Kidney epithelial cell (primary cell): ENCODE data around the gene SP9. TPM values are rescaled to one million over a fixed set of nuclear protein-coding genes. Genes with fewer than 3 reads are reported as not detected.

Experiments
- DNase-seq: peaks from one replicate; pipeline ENCODE4 v3.0.0-alpha.2; 2010; ENCODE audit warnings: low read depth
- H3K27me3 ChIP-seq: 2 replicates; pipeline ENCODE4 v1.6.0; 2011; ENCODE audit warnings: low read length; ENCODE audit not compliant: control insufficient read depth, insufficient read depth
- H3K36me3 ChIP-seq: 2 replicates; pipeline ENCODE4 v1.5.1; 2011; ENCODE audit warnings: low read length; ENCODE audit not compliant: control insufficient read depth, insufficient read depth
- H3K4me3 ChIP-seq: 2 replicates; pipeline ENCODE4 v1.5.1; 2011; ENCODE audit warnings: low read depth, mild to moderate bottlenecking, control low read depth, low read length
- total RNA-seq: library from RNA; depleted of rRNA; stranded (reverse); fragments of >200 nt; gene quantifications from 2 replicates; pipeline ENCODE4 v1.2.3, GENCODE V29; 2015
- TF ChIP-seq, protein P1 (sequence below): IDR thresholded peaks from 2 replicates; pipeline ENCODE4 v1.5.1; 2011; ENCODE audit warnings: mild to moderate bottlenecking, moderate library complexity, low read length, control low read depth, inconsistent platforms; ENCODE audit not compliant: insufficient read depth, poor library complexity, severe bottlenecking

The SP9 gene
- total RNA-seq, 1 donor from 2014 or later = not detected

DNA sequence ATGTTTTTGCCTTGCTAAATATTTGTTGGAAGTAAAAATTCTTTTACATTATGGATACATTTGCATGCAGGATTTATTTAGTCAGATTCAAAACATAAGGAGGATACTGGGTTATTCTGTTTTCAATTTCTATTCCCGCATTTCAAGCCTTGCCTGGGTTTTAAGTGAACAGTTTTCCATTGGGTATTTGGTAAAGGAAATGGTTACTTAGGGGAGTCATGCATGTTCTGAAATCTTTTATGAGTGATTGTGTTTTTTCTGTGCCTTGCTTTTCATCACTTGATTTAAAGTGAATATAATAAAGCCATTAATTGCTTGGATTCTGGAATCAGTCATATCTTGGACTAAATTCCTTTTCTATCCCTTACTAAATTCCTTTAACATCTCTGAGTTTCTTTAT lies 12.0 kb upstream of the SP9 start:
- no peak for DNase-seq
- H3K27me3 ChIP-seq = peaks cover 18% of the 10 kb centered on the region
- no peaks in the 10 kb centered on the region for H3K36me3 ChIP-seq
- H3K4me3 ChIP-seq = no peak overlapping the region
- TF ChIP-seq, protein P1, sequence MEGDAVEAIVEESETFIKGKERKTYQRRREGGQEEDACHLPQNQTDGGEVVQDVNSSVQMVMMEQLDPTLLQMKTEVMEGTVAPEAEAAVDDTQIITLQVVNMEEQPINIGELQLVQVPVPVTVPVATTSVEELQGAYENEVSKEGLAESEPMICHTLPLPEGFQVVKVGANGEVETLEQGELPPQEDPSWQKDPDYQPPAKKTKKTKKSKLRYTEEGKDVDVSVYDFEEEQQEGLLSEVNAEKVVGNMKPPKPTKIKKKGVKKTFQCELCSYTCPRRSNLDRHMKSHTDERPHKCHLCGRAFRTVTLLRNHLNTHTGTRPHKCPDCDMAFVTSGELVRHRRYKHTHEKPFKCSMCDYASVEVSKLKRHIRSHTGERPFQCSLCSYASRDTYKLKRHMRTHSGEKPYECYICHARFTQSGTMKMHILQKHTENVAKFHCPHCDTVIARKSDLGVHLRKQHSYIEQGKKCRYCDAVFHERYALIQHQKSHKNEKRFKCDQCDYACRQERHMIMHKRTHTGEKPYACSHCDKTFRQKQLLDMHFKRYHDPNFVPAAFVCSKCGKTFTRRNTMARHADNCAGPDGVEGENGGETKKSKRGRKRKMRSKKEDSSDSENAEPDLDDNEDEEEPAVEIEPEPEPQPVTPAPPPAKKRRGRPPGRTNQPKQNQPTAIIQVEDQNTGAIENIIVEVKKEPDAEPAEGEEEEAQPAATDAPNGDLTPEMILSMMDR = no peak

DNA sequence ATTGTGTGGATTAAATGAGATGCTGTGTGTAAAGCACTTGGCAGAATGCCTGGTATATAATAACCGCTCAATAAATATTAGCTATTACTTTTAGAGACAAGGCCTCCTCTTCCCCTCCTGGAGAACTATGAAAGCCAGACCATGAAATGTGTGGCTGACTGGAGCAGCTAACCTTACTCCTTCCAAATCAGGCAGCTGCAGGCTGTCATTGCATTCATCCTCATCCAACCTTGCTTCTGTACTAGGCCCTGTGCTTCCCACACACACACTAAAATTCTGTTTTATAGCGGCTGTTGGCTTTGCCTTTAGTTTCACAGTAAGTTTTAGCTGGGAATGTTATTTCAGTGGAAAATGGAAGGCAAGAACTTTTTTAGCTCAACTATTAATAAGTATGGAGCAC lies 10.2 kb upstream of the SP9 start:
- H3K36me3 ChIP-seq = no peaks in the 10 kb centered on the region
- peaks cover 35% of the 10 kb centered on the region for H3K27me3 ChIP-seq
- no peak for DNase-seq
- no peak overlapping the region for H3K4me3 ChIP-seq
- TF ChIP-seq, protein P1 = no peak

DNA sequence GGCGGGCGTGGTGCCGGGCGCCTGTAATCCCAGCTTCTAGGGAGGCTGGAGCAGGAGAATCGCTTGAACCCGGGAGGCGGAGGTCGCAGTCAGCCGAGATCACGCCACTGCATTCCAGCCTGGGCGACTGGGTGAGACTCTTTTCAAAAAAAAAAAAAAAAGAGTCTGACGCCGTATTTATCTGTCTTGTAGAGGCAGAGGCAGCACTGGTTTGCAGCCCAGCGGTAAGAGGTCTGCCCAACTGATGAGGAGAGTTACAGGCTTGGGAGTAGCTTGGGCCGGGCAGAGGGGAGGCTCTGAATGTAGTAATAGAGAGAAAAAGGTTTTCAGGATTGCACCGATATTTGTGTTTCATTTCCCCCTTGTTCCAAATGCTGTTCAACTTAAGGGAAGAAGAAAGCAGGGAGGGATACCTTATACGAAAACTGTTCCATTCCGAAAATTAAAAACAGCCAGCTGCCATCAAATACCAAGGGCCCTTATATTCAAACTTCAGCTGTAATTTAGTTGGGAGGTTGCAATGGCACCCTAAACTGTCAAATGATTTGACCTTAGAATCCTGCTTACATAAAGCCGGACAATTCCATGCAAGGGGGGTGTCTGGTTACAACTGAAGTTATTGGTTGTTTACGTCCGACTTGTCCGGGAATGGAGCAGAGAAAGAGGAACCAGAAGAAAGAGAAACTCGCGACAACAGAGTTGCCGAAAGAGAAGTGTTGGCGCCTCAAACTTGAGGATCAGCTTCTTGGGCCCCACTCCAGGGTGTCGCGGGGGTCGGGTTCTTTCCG lies 9.2 kb upstream of the SP9 start:
- no peak for DNase-seq
- H3K36me3 ChIP-seq = no peaks in the 10 kb centered on the region
- H3K4me3 ChIP-seq = no peak overlapping the region
- TF ChIP-seq, protein P1 = no peak
- H3K27me3 ChIP-seq = peaks cover 45% of the 10 kb centered on the region

DNA sequence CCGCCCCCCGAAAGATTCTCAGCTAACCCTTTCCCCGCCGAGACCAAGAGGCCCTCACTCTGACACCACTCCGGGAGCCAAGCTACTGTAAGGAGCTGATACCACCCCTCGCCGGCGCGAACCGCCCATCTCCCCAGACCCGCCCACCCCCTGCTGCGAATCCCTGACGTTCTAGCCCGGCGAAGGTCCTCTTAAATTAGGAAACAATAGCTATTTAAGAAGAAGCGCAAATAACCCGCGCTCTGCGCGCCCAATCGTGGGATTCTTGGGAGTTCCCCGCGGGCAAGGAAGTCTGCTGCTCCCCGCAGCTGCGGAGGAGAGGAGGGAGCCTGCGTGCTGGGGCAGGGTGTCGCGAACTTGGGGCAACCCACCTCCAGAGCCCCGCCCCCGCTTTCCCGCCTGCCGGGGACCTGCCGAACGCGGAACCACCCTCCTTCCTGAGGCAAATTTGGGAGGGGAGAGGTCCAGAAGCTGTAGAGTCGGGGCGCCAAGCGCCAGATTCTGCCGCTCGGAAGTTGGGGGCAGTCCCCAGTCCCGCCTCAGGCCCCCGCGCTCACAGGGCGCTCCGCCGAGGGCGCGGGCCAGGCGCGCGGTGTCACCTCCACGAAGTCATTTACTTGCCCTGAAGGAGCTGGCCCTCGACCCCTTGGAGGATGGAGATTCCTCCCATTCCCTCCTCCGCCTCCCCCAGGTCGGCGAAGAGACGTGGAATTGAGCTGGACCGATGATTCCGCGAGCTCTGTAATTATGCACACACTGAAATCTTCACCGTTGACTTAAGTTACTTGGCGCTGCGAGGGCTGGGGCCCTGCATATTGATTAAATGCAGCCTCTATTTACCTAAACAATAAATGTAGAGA lies 8.4 kb upstream of the SP9 start:
- no peak for DNase-seq
- Histone ChIP-seq H3K36me3 (no peaks in the 10 kb centered on the region), H3K27me3 (peaks cover 53% of the 10 kb centered on the region), H3K4me3 (peak overlapping the region; percentile 28)
- TF ChIP-seq, protein P1 = no peak

DNA sequence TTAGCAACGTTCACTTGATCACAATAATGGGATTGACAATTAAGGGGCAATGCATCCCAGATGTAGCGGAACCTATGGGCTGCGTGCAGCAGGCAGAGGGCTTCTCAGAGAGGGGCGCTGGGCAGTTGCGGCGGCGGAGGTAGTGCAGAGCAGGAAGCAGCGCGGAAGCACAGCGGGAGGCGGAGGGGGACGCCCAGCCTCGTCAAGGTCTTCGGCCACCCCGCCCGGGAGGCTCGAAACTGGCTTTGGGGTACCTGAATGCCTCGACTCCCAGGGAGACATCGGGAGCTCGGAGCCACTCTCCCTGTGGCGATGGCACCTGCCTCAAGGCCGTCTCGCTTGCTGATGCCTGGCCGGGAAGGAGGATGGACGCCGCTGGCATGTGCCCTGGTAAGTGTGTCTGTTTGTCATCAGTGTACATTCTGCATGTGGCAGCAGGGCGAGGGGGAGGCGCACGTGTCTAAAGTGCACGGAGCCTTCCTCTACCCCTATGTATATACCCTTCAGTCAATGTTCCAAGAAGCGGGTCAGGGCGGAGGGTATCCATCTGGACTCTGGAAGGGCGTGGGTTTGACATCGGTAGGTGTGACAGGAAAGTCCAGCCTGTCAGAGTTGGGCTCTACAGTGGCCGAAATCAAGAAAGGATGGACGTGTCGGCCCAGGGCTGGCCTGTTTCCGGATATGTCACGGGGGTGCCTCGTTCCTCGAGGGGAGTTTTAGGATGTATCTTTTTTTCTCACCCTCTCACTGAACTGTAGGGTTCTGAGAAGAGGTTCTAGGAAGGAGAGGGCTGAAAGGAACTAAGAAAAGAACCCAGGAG lies 7.5 kb upstream of the SP9 start:
- DNase-seq = no peak
- Histone ChIP-seq H3K4me3 (no peak overlapping the region), H3K27me3 (peaks cover 60% of the 10 kb centered on the region), H3K36me3 (no peaks in the 10 kb centered on the region)
- TF ChIP-seq, protein P1 = no peak
